ENCODE measurements around the gene ATAD5.

GRCh38 chr17:30905742-30906100, 74.0 kb downstream of the ATAD5 start:
- TF ChIP-seq CTCF (IDR thresholded peaks at IDR 0.05) (no peak), POLR2AphosphoS5 (IDR thresholded peaks at IDR 0.05) (no peak), POLR2A (IDR thresholded peaks at IDR 0.05) (no peak)

All from breast epithelium (tissue), 3 donors.